ENCODE results near the gene DHX30. TPM values are rescaled to one million over a fixed set of nuclear protein-coding genes. Genes with fewer than 3 reads are reported as not detected.
A peak's percentile ranks its signal among the peaks of the same experiment; 100 is the strongest.

Gene DHX30
- total and polyA plus RNA-seq, 9 of the 15 experiments (the other 6 are each of a cell fraction or from before 2014, with no cell fraction given), result 12.3 to 158 (median 79.0) TPM

GRCh38 chr3:47781685-47782445 lies 21.1 kb upstream of the DHX30 start, which contains the start of gene SMARCC1 (continued):
- no peak for TF ChIP-seq DEAF1 (CRISPR knock-in tag; IDR thresholded peaks at IDR 0.05)
- TF ChIP-seq PHB (CRISPR knock-in tag; IDR thresholded peaks at IDR 0.05), result no peak
- no peak; the same call in 1 of the 2 replicates for TF ChIP-seq ZBTB9 (CRISPR knock-in tag; IDR thresholded peaks at IDR 0.05)
- no peak for TF ChIP-seq PATZ1 (CRISPR knock-in tag; IDR thresholded peaks at IDR 0.05; ENCODE audit: borderline replicate concordance)
- no peak for TF ChIP-seq IFI16 (CRISPR knock-in tag; IDR thresholded peaks at IDR 0.05)
- TF ChIP-seq ELF2 (CRISPR knock-in tag; IDR thresholded peaks at IDR 0.05), result peak; percentile 74; the same call in 1 of the 2 replicates
- peak; percentile 86 for TF ChIP-seq CCNT2 (IDR thresholded peaks at IDR 0.05; ENCODE audit: borderline replicate concordance, extremely low read depth, insufficient read length, low read depth, low read length)
- no peak for TF ChIP-seq ZNF407 (IDR thresholded peaks at IDR 0.05; ENCODE audit: low read depth)
- TF ChIP-seq ZBTB34 (CRISPR knock-in tag; IDR thresholded peaks at IDR 0.05), result peak; percentile 15; the same call in 1 of the 2 replicates
- peak; percentile 70 for TF ChIP-seq GTF2F1 (IDR thresholded peaks at IDR 0.05; ENCODE audit: low read depth, low read length)
